Kasumi-1 (cell line): ENCODE measurements around the gene SCN8A.
A peak's percentile ranks its signal among the peaks of the same experiment; 100 is the strongest.

Experiments
- DNase-seq, 2 experiments: peaks; one replicate each; lab custom pipeline; 2025; lab: John Stamatoyannopoulos, UW

Gene SCN8A

GRCh38 chr12:51669996-51670395 lies 79.0 kb downstream of the SCN8A start:
- no peak for DNase-seq

GRCh38 chr12:51672334-51672733 lies 81.3 kb downstream of the SCN8A start:
- DNase-seq: no peak

GRCh38 chr12:51675071-51675803 lies 84.2 kb downstream of the SCN8A start:
- DNase-seq: no peak

GRCh38 chr12:51676875-51677274 lies 85.8 kb downstream of the SCN8A start:
- no peak for DNase-seq

- DNase-seq: no peak
These were observed 86.4 kb downstream of the SCN8A start for GRCh38 chr12:51677284-51677968.

GRCh38 chr12:51678086-51678724 lies 87.2 kb downstream of the SCN8A start:
- DNase-seq: peak; percentile 75 to 81

GRCh38 chr12:51682981-51683380 lies 91.9 kb downstream of the SCN8A start:
- DNase-seq: no peak

- DNase-seq: no peak
These were observed 92.8 kb downstream of the SCN8A start for GRCh38 chr12:51683763-51684357.

GRCh38 chr12:51686727-51687126 lies 95.7 kb downstream of the SCN8A start:
- no peak for DNase-seq

- no peak for DNase-seq
These were observed 96.1 kb downstream of the SCN8A start for GRCh38 chr12:51687177-51687576.

- no peak for DNase-seq
These were observed 96.6 kb downstream of the SCN8A start for GRCh38 chr12:51687614-51688013.

- no peak for DNase-seq
These were observed 99.0 kb downstream of the SCN8A start for GRCh38 chr12:51689983-51690382.

GRCh38 chr12:51692016-51692415 lies 101.0 kb downstream of the SCN8A start:
- no peak for DNase-seq

- no peak for DNase-seq
These were observed 102.5 kb downstream of the SCN8A start for GRCh38 chr12:51693569-51693968.

GRCh38 chr12:51694146-51694545 lies 103.1 kb downstream of the SCN8A start:
- DNase-seq: no peak

GRCh38 chr12:51695241-51696010 lies 104.4 kb downstream of the SCN8A start:
- no peak for DNase-seq

GRCh38 chr12:51699219-51699618 lies 108.2 kb downstream of the SCN8A start:
- DNase-seq: no peak

GRCh38 chr12:51700887-51701286 lies 109.9 kb downstream of the SCN8A start:
- no peak for DNase-seq

GRCh38 chr12:51702587-51702986 lies 111.6 kb downstream of the SCN8A start:
- DNase-seq: no peak

GRCh38 chr12:51705450-51705849 lies 114.4 kb downstream of the SCN8A start:
- DNase-seq: no peak

- DNase-seq: no peak
These were observed 115.2 kb downstream of the SCN8A start for GRCh38 chr12:51706206-51706605.

GRCh38 chr12:51714666-51715065 lies 123.6 kb downstream of the SCN8A start:
- no peak for DNase-seq
